T-helper 1 cell treated with Interleukin-12 subunit alpha and Interleukin-12 subunit beta and Interleukin-4 antibody, amounts not matched to agents 30 μg/mL and 1 μg/mL, for 36 hours (primary cell): ENCODE data around the gene TIMM10B.
"Not testable (repeated sequence)": the region's sequence is repeated elsewhere in the genome, so short reads cannot be mapped to it uniquely, and the experiment has no call there.

Experiments
- H3K27ac Mint-ChIP-seq: one replicate; pipeline ENCODE4 v1.8.0; 2021; ENCODE audit warnings: mild to moderate bottlenecking, mixed read lengths
- H3K27me3 Mint-ChIP-seq: one replicate; pipeline ENCODE4 v1.8.0; 2021; ENCODE audit warnings: low read depth, mixed read lengths
- H3K36me3 Mint-ChIP-seq: one replicate; pipeline ENCODE4 v1.8.0; 2021; ENCODE audit warnings: low read depth, mixed read lengths
- H3K4me1 Mint-ChIP-seq: one replicate; pipeline ENCODE4 v1.8.0; 2021; ENCODE audit warnings: low read depth, mixed read lengths
- H3K4me3 Mint-ChIP-seq: one replicate; pipeline ENCODE4 v1.8.0; 2021; ENCODE audit warnings: mild to moderate bottlenecking, moderate library complexity, mixed read lengths
- H3K9me3 Mint-ChIP-seq: one replicate; pipeline ENCODE4 v1.8.0; 2021; ENCODE audit warnings: mixed read lengths

The TIMM10B gene

DNA sequence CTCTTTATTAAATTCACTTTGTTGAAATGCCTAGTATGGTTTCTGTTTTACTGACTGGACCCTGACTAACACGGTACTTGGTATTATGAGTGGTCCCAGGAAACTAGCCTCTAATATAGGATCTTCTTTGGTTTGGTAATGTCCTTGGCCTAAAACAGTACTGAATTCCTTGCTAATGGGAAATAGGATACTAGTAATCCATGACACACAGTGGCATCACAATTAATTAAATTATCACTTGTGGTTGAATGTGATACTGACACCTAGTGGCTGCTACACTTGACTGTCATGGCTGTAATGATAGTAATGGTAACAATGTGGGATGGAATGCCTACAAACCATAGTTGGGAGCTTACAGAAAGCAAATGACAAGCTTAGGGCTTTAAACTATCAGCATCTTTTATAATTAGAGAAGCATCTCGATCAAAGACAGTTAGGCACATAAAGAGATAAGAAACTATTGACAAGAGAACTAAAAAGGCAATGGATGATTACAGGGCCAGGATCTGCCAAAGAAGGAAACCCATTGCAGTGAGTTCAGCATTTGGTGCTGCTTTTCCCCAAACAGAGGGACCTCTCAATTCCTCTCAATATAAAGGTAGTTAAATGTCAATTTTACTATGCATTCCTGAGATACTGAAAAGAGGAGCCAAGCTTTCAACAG lies 24.4 kb downstream of the TIMM10B start:
- H3K4me1 Mint-ChIP-seq: peaks cover 11% of the 10 kb centered on the region
- no peak overlapping the region for H3K4me3 Mint-ChIP-seq
- H3K27me3 Mint-ChIP-seq: no peaks in the 10 kb centered on the region
- peaks cover 29% of the 10 kb centered on the region for H3K36me3 Mint-ChIP-seq
- H3K27ac Mint-ChIP-seq: no peak overlapping the region
- H3K9me3 Mint-ChIP-seq: no peaks in the 10 kb centered on the region

DNA sequence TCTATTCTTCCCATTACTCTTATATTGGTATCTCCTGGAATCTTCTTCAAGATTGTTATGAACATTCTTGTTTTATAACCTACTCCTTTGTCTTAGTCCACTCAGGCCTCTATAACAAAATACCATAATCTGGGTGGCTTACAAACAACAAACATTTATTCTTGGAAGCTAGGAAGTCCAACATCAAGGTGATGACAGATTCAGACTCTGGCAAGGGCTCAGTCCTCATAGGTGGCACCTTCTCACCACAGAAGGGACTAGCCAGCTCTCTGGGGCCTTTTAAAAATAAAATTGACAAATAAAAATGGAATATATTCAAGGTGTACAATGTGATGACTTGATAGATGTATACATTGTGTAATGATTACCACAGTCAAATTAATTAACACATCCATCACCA lies 35.6 kb downstream of the TIMM10B start:
- Mint-ChIP-seq H3K4me3 (no peak overlapping the region), H3K4me1 (no peaks in the 10 kb centered on the region), H3K36me3 (peaks cover 21% of the 10 kb centered on the region), H3K27ac (no peak overlapping the region), H3K9me3 (no peaks in the 10 kb centered on the region), H3K27me3 (no peaks in the 10 kb centered on the region)

DNA sequence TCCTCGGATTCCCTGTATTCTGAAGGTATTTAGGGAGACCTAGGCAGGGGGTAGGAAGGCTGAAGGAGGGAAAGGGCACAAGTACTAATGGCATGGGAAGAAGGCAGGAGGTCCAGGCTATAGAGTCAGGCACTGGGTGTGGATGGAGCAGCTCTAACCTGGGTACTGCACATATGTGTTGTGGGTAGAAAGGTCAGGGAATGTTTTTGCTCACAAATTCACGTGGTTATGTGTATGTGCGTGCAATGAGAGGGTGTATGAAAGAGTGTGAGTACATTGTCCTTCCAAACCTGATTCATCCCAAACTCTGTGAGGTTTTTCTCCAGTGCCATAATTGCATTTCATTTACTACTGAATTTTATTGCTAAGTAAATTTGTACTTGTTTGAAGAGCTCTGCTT lies 39.0 kb downstream of the TIMM10B start:
- peaks cover 3% of the 10 kb centered on the region for H3K4me1 Mint-ChIP-seq
- H3K27ac Mint-ChIP-seq: no peak overlapping the region
- H3K4me3 Mint-ChIP-seq: no peak overlapping the region
- no peaks in the 10 kb centered on the region for H3K9me3 Mint-ChIP-seq
- H3K27me3 Mint-ChIP-seq: no peaks in the 10 kb centered on the region
- H3K36me3 Mint-ChIP-seq: peaks cover 20% of the 10 kb centered on the region

DNA sequence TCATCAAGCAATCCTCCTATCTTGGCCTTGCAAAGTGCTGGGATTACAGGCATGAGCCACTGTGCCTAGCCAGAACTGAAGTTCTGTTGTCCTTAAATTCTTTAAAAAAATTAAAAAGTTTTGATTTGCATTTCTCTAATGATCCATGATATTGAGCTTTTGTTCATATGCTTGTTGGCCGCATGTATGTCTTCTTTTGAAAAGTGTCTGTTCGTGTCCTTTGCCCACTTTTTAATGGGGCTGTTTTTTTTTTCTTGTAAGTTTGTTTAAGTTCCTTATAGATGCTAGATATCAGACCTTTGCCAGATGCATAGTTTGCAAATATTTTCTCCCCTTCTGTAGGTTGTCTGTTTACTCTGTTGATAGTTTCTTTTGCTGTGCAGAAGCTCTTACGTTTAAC lies 40.6 kb downstream of the TIMM10B start:
- H3K27ac Mint-ChIP-seq, H3K9me3 Mint-ChIP-seq, H3K4me3 Mint-ChIP-seq, H3K27me3 Mint-ChIP-seq: not testable (repeated sequence)
- H3K36me3 Mint-ChIP-seq: peaks cover 24% of the 10 kb centered on the region
- peaks cover 14% of the 10 kb centered on the region for H3K4me1 Mint-ChIP-seq

DNA sequence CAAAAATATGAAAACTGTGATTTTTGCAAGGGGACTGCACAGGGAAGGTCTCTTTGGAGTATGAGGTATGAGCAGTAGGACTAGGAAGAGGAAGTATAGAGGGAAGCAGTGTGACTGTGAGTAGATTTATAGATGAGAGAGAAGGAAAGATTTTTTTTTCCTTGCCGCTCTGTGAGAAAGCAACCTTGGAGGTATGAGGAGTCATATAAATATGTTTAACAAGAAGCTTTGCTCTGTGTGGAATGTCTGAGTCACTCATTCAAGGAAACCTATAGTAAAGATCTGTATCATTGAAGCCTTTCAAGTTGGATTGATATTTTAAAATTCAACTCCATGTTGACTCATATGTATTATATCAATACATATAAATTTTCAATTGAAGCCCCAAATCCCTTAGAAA lies 42.0 kb downstream of the TIMM10B start:
- Mint-ChIP-seq H3K27ac (no peak overlapping the region), H3K9me3 (no peaks in the 10 kb centered on the region), H3K4me1 (peaks cover 17% of the 10 kb centered on the region), H3K36me3 (peaks cover 28% of the 10 kb centered on the region), H3K27me3 (peaks cover 4% of the 10 kb centered on the region), H3K4me3 (no peak overlapping the region)

DNA sequence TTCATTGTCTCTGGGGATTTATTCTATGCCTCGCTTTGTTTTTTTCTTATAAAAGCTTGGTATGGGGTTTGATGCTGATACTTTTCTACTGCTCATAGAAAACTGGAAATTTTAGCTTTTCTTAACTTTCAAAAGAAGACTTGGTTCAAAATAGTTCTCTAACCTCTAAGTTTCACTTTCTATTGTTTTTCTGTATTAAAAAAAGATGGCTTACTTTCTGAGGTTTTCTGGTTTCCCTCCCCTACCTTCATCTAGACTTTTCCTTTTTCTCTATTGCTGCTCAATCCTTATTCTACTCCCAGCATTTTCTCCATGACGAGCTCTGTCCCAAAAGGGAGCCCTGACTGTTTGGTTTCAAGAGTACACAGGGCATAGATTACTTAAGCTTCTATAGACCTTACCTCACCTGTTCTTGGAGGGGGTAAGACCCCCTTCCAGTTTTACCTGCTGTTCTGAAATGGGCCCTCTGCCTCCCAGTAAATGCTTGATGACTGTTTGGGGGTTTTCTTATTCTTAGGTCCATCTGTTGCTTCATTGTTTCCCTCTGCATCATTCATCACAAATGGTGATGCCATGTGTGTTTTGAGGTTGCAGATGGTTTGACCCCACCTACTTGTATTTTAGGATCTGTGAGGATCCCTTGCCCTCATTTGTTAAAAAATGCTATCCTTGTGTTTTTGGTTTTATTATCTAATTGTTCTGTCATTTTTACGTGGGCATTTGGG lies 45.3 kb downstream of the TIMM10B start:
- peak overlapping the region; percentile 55 for H3K4me3 Mint-ChIP-seq
- peaks cover 4% of the 10 kb centered on the region for H3K27me3 Mint-ChIP-seq
- peaks cover 17% of the 10 kb centered on the region for H3K4me1 Mint-ChIP-seq
- peaks cover 24% of the 10 kb centered on the region for H3K36me3 Mint-ChIP-seq
- no peaks in the 10 kb centered on the region for H3K9me3 Mint-ChIP-seq
- H3K27ac Mint-ChIP-seq: peak overlapping the region; percentile 79

DNA sequence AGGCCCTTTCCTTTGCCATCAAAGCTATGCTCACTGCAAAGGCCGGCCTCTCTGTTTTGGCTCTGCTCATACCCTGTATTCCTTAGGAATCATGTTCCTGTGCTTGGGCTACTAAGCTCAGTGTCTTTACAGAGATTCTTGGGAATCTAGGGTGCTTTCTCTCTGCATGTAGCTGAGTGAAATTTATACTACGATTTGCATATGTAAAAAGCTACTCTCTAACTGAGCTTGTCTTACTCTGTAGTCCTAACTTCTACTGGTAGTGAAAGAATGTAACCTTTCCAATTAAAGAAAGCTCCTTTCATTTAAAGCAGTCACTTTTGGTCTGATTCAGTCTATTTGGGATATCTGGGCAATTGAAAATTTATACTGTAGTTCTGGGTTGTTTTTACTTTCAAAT lies 48.0 kb downstream of the TIMM10B start:
- H3K9me3 Mint-ChIP-seq: no peaks in the 10 kb centered on the region
- no peak overlapping the region for H3K27ac Mint-ChIP-seq
- H3K36me3 Mint-ChIP-seq: peaks cover 25% of the 10 kb centered on the region
- peaks cover 4% of the 10 kb centered on the region for H3K27me3 Mint-ChIP-seq
- no peak overlapping the region for H3K4me3 Mint-ChIP-seq
- H3K4me1 Mint-ChIP-seq: peaks cover 15% of the 10 kb centered on the region

DNA sequence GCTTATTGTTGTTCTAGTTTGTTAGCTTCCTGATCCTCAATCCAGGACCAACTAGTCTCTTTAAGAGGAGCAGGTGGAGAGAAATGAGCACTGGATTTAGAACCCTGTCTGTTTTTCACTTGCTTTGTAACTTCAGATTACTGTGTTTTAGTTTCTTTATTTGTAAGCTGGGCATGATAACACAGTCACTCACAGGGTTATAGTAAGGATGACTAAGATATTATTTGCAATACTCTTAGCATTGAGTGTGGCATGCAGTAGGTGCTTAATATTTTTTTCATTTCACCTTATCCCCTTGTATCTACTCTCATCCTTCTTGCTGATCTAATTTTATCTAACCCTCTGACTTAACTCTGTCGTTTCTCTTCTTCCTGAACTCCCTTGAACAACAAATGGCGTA lies 49.5 kb downstream of the TIMM10B start:
- peaks cover 4% of the 10 kb centered on the region for H3K27me3 Mint-ChIP-seq
- peaks cover 23% of the 10 kb centered on the region for H3K36me3 Mint-ChIP-seq
- H3K4me1 Mint-ChIP-seq: peaks cover 14% of the 10 kb centered on the region
- no peaks in the 10 kb centered on the region for H3K9me3 Mint-ChIP-seq
- H3K27ac Mint-ChIP-seq: no peak overlapping the region
- H3K4me3 Mint-ChIP-seq: no peak overlapping the region

DNA sequence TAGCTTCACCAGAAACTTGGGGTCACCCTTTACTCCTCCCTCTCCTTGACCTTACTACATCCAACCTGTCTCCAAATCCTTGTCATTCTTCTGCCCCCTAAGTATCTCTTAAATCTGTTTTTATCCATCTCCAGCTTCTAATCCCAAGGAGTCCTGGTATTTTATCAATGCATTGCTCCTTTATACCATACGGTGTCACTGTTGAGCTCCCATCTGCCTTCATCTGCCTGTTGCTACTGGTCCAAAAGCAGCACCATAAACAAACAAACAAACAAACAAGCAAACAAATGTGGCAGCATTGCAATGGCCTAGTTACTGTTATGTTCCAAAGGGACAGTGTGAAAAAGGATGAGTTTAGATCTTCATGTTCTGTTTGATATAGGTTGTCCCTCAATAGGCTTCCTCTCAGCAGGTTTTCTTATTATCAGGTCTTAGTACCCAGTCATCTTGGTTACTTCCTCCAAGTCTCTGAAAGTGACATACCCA lies 50.0 kb downstream of the TIMM10B start:
- peaks cover 9% of the 10 kb centered on the region for H3K4me1 Mint-ChIP-seq
- no peaks in the 10 kb centered on the region for H3K9me3 Mint-ChIP-seq
- no peak overlapping the region for H3K27ac Mint-ChIP-seq
- peaks cover 20% of the 10 kb centered on the region for H3K36me3 Mint-ChIP-seq
- H3K27me3 Mint-ChIP-seq: peaks cover under 1% of the 10 kb centered on the region
- no peak overlapping the region for H3K4me3 Mint-ChIP-seq
